Activated T-helper 2 cell treated with anti-CD3 and anti-CD28 coated beads, Interferon-gamma antibody, Interleukin-2, Interleukin-4, amounts not matched to agents 10 μg/mL and 5 μg/mL and 100 μg/mL, durations not matched to agents 14 hours and 24 hours and 36 hours (primary cell): ENCODE data around the gene EPS8L3. TPM values are rescaled to one million over a fixed set of nuclear protein-coding genes. Genes with fewer than 3 reads are reported as not detected.

Experiments used
- DNase-seq: peaks from one replicate; pipeline ENCODE4 v3.0.0; 2021; ENCODE audit warnings: low spot score
- H3K27ac Mint-ChIP-seq: one replicate; pipeline ENCODE4 v1.8.0; 2021; ENCODE audit warnings: mixed read lengths
- H3K27me3 Mint-ChIP-seq: one replicate; pipeline ENCODE4 v1.8.0; 2021; ENCODE audit warnings: low read depth, mixed read lengths
- H3K36me3 Mint-ChIP-seq: one replicate; pipeline ENCODE4 v1.8.0; 2021; ENCODE audit warnings: low read depth, mixed read lengths
- H3K4me1 Mint-ChIP-seq: one replicate; pipeline ENCODE4 v1.8.0; 2021; ENCODE audit warnings: low read depth, mixed read lengths
- H3K4me3 Mint-ChIP-seq: one replicate; pipeline ENCODE4 v1.8.0; 2021; ENCODE audit warnings: low read depth, mild to moderate bottlenecking, moderate library complexity, mixed read lengths
- H3K9me3 Mint-ChIP-seq: one replicate; pipeline ENCODE4 v1.8.0; 2021; ENCODE audit warnings: mixed read lengths
- intact Hi-C: fragments of 100-400 bp; cut with micrococcal nuclease; formaldehyde crosslinking; loops from one replicate; pipeline ENCODE4 v1.15.1; 2023
- total RNA-seq: library from RNA; stranded (reverse); gene quantifications from 2 replicates; pipeline ENCODE4 v1.2.3, GENCODE V29; 2022

EPS8L3 gene
- total RNA-seq, 1 donor from 2014 or later, result not detected

GRCh38 chr1:109790329-109790728 lies 26.6 kb upstream of the EPS8L3 start:
- no peak for DNase-seq
- intact Hi-C loops, result loop anchor here (1.0 to 5.0 kb wide), 5 partner anchors 12 to 194 kb away; partner anchors contain the start of gene AHCYL1
- H3K27ac Mint-ChIP-seq, result peak overlapping the region; percentile 97
- peak overlapping the region; percentile 21 for H3K4me3 Mint-ChIP-seq
- H3K36me3 Mint-ChIP-seq, result peaks cover 4% of the 10 kb centered on the region
- peaks cover 75% of the 10 kb centered on the region for H3K4me1 Mint-ChIP-seq
- H3K9me3 Mint-ChIP-seq, result no peaks in the 10 kb centered on the region
- no peaks in the 10 kb centered on the region for H3K27me3 Mint-ChIP-seq

- H3K27ac Mint-ChIP-seq, result peak overlapping the region; percentile 97
- peaks cover 75% of the 10 kb centered on the region for H3K4me1 Mint-ChIP-seq
- no peaks in the 10 kb centered on the region for H3K9me3 Mint-ChIP-seq
- peaks cover 4% of the 10 kb centered on the region for H3K36me3 Mint-ChIP-seq
- peak overlapping the region; percentile 21 for H3K4me3 Mint-ChIP-seq
- no peaks in the 10 kb centered on the region for H3K27me3 Mint-ChIP-seq
- no peak for DNase-seq
- intact Hi-C loops, result loop anchor here (1.0 to 5.0 kb wide), 5 partner anchors 13 to 195 kb away; partner anchors contain the start of gene AHCYL1
Measured at GRCh38 chr1:109789551-109790180, 25.9 kb upstream of the EPS8L3 start.

GRCh38 chr1:109788695-109789521 lies 25.2 kb upstream of the EPS8L3 start:
- intact Hi-C loops, result no loop called here
- no peaks in the 10 kb centered on the region for H3K27me3 Mint-ChIP-seq
- H3K36me3 Mint-ChIP-seq, result peaks cover 4% of the 10 kb centered on the region
- H3K27ac Mint-ChIP-seq, result peak overlapping the region; percentile 97
- H3K4me1 Mint-ChIP-seq, result peaks cover 67% of the 10 kb centered on the region
- DNase-seq, result no peak
- no peak overlapping the region for H3K4me3 Mint-ChIP-seq
- no peaks in the 10 kb centered on the region for H3K9me3 Mint-ChIP-seq

- Mint-ChIP-seq H3K27me3 (no peaks in the 10 kb centered on the region), H3K27ac (no peak overlapping the region), H3K4me1 (peaks cover 58% of the 10 kb centered on the region), H3K36me3 (peaks cover 4% of the 10 kb centered on the region), H3K9me3 (no peaks in the 10 kb centered on the region), H3K4me3 (no peak overlapping the region)
- intact Hi-C loops, result no loop called here
- no peak for DNase-seq
Measured at GRCh38 chr1:109787845-109788601, 24.3 kb upstream of the EPS8L3 start.

GRCh38 chr1:109787211-109787844 lies 23.6 kb upstream of the EPS8L3 start:
- no peak for DNase-seq
- intact Hi-C loops, result no loop called here
- Mint-ChIP-seq H3K27ac (no peak overlapping the region), H3K4me1 (peaks cover 54% of the 10 kb centered on the region), H3K27me3 (no peaks in the 10 kb centered on the region), H3K4me3 (no peak overlapping the region), H3K9me3 (no peaks in the 10 kb centered on the region), H3K36me3 (peaks cover 4% of the 10 kb centered on the region)

GRCh38 chr1:109786531-109787021 lies 22.9 kb upstream of the EPS8L3 start:
- H3K36me3 Mint-ChIP-seq, result peaks cover 4% of the 10 kb centered on the region
- peaks cover 48% of the 10 kb centered on the region for H3K4me1 Mint-ChIP-seq
- intact Hi-C loops, result no loop called here
- H3K27ac Mint-ChIP-seq, result no peak overlapping the region
- no peaks in the 10 kb centered on the region for H3K27me3 Mint-ChIP-seq
- no peaks in the 10 kb centered on the region for H3K9me3 Mint-ChIP-seq
- H3K4me3 Mint-ChIP-seq, result no peak overlapping the region
- DNase-seq, result no peak

- H3K27me3 Mint-ChIP-seq, result no peaks in the 10 kb centered on the region
- H3K4me3 Mint-ChIP-seq, result no peak overlapping the region
- peaks cover under 1% of the 10 kb centered on the region for H3K9me3 Mint-ChIP-seq
- no peak overlapping the region for H3K27ac Mint-ChIP-seq
- peaks cover 4% of the 10 kb centered on the region for H3K36me3 Mint-ChIP-seq
- intact Hi-C loops, result no loop called here
- no peak for DNase-seq
- peaks cover 43% of the 10 kb centered on the region for H3K4me1 Mint-ChIP-seq
Measured at GRCh38 chr1:109786112-109786480, 22.4 kb upstream of the EPS8L3 start.

- Mint-ChIP-seq H3K36me3 (peaks cover 9% of the 10 kb centered on the region), H3K4me1 (peaks cover 38% of the 10 kb centered on the region), H3K27ac (no peak overlapping the region), H3K9me3 (peaks cover 6% of the 10 kb centered on the region), H3K4me3 (no peak overlapping the region), H3K27me3 (no peaks in the 10 kb centered on the region)
- DNase-seq, result no peak
- intact Hi-C loops, result no loop called here
Measured at GRCh38 chr1:109785446-109786111, 21.9 kb upstream of the EPS8L3 start.

GRCh38 chr1:109784551-109785252 lies 21.0 kb upstream of the EPS8L3 start:
- Mint-ChIP-seq H3K36me3 (peaks cover 7% of the 10 kb centered on the region), H3K9me3 (peaks cover 9% of the 10 kb centered on the region), H3K27me3 (no peaks in the 10 kb centered on the region), H3K27ac (no peak overlapping the region), H3K4me1 (peaks cover 30% of the 10 kb centered on the region), H3K4me3 (no peak overlapping the region)
- intact Hi-C loops, result no loop called here
- no peak for DNase-seq

GRCh38 chr1:109783436-109783835 lies 19.7 kb upstream of the EPS8L3 start:
- no peaks in the 10 kb centered on the region for H3K27me3 Mint-ChIP-seq
- H3K4me1 Mint-ChIP-seq, result peaks cover 23% of the 10 kb centered on the region
- H3K36me3 Mint-ChIP-seq, result peaks cover 7% of the 10 kb centered on the region
- peaks cover 9% of the 10 kb centered on the region for H3K9me3 Mint-ChIP-seq
- DNase-seq, result no peak
- no peak overlapping the region for H3K27ac Mint-ChIP-seq
- intact Hi-C loops, result no loop called here
- H3K4me3 Mint-ChIP-seq, result no peak overlapping the region

- Mint-ChIP-seq H3K36me3 (peaks cover 7% of the 10 kb centered on the region), H3K9me3 (peaks cover 9% of the 10 kb centered on the region), H3K27me3 (no peaks in the 10 kb centered on the region), H3K4me3 (no peak overlapping the region), H3K27ac (no peak overlapping the region), H3K4me1 (peaks cover 23% of the 10 kb centered on the region)
- no peak for DNase-seq
- intact Hi-C loops, result no loop called here
Measured at GRCh38 chr1:109782927-109783326, 19.2 kb upstream of the EPS8L3 start.
